Stimulated activated CD8-positive, alpha-beta memory T cell treated with anti-CD3 and anti-CD28 coated beads, Interleukin-4, amount 100 ng/mL, for 1 hour (primary cell): Measurements from ENCODE around the gene TSPAN9.

ENCODE experiments used
- DNase-seq, 2 donors: peaks; one replicate each; pipeline ENCODE4 v3.0.0-alpha.2; 2020; ENCODE audit warnings: low read depth in 2 of 2, low spot score in 1 of 2

The TSPAN9 gene

DNA sequence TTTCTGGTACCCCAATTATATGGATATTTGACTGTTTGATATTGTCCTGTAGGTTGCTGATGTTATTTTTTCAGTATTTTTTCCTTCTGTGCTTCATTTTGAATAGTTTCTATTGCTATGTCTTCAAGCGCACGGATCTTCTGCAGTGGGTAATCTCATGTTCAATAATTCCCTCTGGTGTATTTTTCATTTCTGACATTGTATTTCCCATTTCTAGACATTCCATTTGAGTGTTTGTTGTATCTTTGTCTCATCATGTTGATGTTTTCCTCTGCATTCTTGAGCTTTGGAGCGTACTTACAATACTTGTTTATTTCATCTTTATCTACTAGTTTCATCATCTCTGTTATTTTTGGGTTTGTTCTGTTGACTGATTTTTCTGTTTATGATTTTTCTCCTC lies 22.0 kb downstream of the TSPAN9 start:
- no peak for DNase-seq

DNA sequence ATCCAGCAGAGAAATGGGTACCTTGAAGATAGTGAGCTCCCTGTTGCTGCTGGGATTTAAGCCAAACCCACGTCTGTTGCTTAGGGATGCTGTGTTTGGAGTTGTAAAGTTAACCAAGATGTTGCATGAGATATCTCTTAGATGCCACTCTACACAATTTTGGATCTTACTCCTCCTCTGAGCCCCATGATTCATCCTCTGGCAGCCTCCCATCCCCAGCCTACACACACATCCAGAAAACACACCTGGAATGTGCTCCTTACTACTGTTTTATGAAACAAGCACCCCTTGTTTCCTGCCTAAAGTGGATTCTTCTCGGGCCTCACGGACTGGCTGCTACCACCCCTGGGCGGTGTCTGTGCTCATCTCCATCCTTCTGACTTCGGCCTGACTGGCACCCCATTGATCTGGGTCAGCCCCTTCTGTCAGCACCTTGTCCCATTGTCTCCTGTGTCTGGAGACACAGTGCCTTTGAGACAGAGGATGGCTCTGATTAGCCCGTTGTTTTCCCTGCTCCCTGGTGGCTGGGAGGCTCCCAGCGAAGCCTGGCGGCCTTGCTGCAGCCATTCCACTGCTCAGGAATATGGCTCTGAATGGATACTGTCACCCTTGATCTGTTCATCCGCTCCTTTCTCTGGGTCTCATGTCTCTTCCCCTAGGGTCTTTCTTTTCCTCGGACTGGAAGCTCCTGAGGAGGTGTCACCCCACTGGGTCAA lies 24.3 kb downstream of the TSPAN9 start:
- no peak for DNase-seq

DNA sequence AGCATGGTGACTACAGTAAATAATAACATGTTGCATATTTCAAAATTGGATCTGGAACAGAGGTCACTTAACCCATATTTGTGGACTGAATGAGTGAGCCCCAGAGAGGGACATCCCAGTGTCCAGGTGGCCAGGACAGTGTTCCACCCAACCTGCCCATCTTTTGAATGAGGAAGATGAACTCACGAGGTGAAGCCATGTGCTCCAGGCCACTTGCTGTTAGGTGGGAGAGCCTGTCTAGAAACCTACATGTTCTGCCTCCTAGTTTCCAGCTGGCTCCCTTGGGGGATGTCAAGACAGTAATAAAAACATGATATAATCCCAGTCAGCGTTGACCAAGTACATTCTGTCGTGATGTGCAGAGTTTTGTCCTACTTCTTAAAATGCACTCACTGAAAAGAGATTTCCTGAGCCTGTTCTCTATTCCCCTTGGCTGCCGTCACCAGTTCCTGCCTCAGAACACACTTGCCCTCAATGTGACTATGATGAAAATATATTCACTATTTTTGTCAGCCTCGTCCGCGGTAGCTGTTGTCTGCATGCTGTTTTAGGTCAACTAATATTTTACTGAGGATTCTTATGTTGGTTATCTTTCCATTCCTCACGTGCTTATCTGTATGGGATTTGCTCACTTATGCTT lies 25.7 kb downstream of the TSPAN9 start:
- no peak for DNase-seq

DNA sequence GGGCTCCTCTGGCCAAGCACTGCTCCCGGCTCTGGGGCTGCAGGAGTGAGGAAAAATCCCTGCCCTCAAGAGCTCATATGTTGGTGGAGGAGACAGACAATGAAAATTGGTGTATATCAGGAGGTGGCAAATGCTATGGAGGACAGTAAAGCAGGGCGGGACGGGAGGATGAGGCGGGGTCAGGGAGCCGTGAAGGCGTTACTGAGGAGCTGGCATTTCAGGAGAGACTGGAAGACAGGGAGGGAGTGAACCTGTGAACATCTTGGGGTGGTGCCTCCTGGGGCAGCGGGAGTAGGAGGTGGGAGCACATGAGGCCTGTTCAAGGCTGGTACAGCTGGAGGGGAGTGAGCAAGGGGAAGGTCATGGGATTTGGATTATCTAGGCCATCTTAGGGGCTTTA lies 26.6 kb downstream of the TSPAN9 start:
- DNase-seq: no peak

DNA sequence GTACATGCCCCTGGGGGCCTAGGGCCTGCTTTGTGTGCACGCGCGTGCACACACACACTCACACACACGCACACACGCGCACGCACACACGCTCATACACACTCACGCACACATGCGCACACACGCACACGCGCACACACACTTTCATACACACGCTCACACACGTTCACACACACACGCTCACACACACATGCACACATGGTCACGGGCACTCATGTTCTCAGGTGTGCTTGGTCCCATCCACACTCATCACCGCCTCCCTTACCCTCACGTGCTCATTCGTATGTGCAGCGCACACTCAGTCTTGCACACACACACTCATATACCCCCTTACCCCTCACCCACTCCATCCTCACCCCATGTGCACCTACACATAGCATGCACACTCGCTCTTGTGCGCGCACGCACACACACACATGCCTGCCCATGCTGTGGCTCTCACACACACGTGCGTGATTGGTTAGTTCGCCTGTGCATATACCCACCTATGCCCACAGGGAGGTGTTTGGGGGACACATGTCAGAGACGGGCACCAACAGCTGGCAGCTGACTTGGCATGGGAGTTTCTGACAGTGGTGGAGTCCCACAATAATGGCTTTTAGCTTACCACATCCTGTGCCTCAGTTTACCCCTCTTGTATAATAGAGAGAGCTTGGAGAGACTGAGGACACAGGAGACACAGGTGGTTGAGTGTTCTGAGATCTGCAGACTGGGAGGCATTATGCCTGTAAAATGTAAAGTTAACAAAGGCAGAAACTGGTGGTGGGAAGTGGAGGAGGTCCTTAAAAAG lies 28.7 kb downstream of the TSPAN9 start:
- DNase-seq: no peak

DNA sequence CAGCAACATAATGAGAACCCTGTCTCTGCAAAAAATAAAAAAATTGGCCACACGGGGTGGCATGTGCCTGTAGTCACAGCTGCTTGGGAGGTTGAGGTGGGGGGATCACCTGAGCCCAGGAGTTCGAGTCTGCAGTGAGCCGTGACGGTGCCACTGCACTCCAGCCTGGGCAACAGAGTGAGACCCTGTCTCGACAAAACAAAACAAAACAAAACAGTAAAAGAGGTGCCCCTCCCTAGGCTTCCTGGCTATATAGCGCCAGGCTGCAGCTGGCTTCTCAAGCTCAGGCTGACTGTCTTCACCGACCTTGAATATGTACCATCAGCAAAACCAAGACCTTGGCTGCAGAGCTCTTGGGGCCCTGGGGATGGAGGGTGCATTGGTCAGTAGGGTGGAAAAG lies 29.4 kb downstream of the TSPAN9 start:
- DNase-seq: no peak

DNA sequence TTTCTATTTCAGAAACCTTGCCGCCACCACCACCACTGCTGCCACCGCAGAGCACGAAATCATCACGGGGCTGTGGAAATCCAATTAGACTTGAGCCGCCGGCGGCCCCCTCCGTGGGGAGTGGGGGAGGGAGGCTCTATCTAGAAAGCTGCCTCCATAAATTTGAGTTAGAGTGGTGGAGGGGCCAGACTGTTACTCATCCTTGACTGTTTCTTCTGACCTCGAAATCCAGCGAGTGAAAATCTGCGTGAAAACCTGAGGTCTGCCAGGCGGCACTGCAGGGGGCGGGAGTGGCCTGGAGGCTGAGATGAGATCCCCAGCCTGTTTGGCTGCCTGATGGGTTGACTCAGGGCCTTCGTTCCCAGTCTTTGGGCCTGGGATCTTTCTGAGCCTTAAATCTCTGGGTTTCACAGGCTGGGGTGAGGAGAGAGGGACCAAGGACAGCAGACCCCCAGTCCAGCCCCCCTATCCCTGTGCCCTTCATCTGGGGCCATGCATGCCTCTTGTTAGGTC lies 29.9 kb downstream of the TSPAN9 start:
- DNase-seq: no peak

DNA sequence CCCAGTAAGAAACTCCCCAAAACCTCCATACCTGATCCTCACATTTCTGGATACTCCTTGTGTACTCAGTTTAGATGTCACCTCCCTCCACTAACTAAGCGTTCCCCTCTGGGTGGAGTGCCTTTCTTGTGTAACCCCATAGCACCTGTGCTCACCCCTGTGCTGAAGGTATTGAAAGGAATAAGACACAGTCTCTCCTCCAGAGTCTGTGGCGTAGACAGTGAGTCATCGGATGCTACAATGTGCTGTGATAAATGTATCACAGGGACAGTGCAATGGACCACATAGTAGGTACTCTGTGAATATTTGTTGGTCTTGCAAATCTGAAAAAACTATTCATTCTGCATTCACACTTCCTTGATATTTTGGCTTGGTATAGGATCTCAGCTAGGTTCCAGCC lies 30.8 kb downstream of the TSPAN9 start:
- DNase-seq: no peak

DNA sequence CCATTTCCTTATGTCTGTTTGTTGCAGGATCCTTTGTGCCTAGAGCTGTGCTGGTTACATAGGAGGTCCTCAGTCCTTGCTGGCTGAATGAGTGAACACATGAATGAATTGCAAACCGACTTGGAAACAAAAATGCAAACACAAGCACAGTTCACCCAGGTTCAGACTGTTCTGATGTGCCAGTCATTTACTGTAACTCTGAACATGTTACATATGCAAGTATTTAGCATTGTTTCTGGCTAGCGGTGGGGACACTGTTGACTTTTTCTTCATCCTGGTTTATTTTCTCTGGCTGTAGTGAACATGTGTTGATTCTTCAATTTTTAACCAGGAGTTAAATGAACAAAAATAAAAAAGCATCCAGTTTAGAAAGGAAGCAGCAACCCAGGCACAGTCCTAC lies 33.4 kb downstream of the TSPAN9 start:
- DNase-seq: no peak

DNA sequence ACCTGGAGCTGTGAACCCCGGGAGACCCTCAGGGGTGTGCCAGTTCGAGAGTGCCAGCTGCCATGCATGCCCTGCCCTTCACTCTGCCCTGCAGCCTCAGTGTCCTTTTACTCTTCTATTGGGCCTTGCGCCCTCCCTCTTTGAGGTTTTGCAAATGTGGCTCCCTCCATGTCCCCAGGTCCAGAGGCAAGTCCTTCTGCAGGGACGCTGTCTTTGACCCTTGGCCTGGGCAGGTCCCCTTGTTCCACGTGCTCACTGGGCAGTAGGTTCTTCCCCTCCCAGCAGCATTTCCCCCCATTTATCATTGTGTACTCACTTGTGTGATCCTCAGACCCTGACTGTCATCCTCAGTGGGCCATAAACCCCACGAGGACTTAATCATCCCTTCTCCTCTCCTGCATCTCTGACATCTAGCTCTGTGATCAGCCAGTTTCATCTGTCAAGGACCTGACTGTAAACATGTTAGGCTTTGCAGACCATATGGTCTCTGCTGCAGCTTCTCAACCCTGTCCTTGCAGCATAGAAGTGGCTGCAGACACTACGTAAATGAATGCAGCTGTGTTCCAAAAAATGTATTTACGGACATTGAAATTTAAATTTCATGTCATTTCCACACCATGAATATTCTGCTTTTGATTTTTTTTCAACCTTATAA lies 36.6 kb downstream of the TSPAN9 start:
- DNase-seq: no peak

DNA sequence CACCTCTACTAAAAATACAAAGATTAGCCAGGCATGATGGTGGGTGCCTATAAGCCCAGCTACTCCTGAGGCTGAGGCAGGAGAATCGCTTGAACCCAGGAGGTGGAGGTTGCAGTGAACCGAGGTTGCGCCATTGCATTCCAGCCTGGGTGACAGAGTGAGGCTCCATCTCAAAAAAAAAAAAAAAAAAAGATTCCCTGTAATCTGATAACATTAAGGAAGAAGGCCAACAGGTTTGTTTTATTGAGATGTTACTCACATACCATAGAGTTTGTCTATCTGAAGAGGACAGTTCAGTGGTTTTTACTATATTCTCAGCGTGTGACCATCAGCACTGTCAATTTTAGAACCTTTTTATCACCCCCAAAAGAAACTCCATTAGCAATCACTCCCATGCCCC lies 37.5 kb downstream of the TSPAN9 start:
- DNase-seq: no peak

DNA sequence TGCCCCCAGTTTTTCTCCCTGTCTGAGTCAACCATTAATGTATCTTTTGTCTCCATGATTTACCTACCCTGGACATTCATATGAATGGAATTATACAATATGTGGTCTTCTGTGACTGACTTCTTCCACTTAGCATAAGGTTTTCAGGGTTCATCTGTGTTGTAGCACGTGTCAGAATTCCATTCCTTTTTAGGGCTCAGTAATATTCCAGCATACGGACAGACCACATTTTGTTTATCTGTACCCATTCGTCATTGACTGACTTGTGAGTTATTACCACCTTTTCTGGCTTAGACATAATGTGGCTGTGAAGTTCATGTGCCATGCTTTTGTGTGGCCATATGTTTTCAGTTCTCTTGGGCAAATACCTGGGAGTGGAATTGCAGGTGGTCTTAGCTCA lies 37.9 kb downstream of the TSPAN9 start:
- no peak for DNase-seq

DNA sequence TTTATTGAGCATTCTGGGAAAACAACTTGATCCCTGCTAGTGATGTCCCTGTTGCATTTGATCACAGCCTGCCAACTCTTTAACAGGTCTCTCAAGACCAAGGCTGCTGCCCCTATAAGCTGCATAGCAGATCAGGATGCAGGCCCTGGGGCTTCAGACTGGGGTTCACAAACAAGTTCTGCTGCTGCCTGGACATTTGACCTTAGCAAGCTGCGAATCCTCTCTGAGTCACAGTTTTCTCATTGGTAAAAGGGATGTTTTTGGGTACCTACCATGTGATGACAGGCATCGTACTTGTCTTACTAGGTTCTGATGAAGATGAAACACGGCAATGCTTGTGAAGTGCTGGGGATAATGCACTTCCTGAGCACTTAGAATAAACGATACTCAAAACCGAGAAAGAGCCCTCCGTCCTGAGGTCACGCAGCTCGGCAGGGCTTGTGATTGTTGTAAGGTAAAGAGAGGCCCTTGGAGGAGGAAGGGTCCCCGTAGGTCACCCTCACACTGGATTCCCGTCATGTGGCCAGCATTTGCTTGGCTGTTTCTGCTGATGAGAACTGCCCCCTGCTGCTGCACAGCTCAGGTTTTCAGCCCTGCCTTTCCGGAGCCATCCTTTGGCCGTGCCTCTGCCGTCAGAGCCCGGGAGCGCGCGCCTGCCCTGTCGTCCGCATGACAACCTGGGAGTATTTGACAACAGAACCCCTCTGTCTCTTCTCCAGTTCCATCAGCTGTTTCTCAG lies 39.1 kb downstream of the TSPAN9 start:
- no peak for DNase-seq

DNA sequence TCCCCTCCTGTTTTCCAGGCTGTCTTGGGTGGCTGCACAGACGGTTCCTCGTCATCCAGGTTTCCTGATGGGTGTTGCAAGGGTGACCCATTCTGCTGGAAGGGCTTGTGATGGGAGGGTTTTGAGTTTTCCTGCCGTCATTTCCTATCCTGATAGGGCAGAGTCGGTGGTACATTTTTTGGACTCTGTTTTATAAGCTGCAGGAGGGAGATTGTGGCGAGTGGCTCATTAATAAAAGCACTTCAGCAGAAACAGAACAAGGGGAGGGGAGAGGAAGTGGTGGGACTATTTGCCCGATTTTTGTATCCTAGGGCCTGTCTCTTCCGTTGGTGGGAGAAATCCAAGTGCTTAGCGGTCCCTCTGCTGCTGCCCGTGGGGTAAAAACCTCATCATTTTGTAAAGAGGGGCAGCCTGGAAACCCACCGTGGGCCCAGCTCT lies 40.0 kb downstream of the TSPAN9 start:
- no peak for DNase-seq

DNA sequence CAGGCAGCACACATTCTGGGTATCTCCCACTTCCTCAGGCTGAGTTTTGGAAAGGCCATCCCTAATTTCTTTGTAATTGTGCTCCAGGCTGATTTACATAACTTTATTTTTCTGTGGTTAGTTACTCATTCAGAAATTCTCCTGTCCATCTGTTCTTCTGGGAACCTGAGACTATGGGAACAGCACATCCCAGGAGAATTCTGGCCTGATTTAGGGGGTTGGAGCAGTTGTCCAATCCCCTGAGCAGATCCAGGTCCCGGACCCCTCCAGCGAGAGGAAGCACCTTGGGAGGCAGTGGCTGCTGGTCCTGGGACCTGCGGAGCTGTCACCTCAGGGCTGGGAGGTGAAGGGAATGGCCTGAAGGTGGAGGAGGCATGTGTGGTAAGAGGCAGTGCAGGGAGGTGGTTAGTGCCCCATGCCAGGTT lies 40.4 kb downstream of the TSPAN9 start:
- no peak for DNase-seq

DNA sequence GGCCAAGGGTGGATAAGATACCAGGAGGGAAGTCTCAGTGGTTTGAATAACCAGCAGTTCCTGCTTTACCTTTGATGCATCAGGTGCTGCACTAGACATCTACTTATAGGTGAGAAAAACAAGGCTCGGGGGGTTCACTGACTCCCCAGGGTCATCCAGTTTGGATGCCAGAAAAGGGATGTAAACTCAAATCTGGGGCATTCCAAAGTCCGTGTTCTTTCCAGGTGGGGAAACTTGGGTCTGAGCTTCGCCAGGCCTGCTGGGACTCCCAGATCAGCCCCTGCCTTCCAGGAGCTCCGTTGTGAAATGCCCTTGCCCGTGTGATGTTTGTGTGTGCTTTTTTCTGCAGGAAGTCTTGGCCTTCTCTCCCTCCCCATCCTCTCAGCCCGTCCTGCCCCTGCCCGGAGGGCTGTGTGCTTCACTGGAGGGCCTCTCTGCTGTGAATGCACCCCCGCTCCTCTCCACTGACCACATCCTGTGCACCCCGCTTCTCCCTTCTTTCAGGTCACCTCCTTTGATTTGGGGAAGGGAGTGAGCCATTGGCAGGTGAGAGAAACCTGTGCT lies 42.1 kb downstream of the TSPAN9 start:
- DNase-seq: no peak

DNA sequence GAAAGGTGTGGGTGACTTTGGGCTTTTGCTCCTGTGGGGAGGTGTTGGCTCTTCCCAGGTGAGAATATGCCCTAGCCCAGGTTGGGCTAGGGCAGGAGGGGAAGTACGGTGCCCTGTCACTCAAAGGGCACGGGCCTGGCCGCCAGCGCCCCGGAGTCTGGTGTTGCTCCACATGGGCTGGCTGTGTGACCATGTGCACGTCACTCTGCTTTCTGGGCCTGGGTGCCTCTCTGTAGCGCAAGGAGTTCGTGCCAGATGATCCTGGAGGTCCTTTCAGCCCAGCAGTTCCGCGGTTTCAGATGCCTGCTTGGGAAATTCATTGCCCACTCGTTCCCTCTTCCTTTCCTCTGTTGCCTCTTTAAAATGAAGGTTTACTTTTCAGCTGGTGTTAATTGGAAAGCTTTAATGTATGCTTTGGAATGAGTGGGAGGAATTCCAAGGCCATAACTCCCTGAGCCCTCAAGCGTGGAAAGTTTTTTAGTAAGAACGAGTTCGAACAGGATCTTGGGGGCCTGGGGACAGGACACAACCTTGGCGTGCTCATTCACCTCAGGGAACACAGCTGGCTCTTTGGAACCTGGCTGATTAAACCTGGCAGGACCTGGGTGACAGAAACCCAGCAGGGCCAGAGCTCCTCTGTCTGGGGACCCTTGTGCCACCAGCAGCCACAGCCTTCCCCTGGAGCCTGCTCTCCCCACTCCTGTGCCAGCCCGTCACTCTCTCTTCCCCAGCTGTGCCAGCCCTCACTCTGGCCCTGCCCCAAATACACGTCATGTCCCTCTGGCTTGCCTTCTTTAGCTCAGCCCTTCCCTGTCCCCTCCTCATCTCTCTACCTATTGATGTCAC lies 42.8 kb downstream of the TSPAN9 start:
- no peak for DNase-seq

DNA sequence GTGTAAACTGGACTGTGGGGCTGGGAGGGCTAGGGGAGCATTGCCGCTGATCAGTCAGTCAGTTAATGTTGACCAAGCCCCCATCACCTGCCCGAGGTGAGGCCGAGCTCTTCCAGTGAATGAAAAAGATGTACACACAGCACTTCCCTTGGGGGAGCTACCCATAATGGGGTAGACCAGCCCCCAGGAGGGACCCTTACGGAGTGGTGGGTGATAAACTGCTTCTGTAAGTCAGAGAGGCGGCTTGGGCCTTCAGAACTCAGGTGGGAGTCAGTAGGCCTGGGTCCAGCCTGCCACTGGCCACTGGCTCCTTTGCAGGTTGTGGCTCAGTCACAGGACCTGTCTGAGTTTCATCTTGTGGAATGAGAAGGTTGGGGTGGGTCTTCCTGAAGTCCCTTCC lies 43.5 kb downstream of the TSPAN9 start:
- DNase-seq: no peak

DNA sequence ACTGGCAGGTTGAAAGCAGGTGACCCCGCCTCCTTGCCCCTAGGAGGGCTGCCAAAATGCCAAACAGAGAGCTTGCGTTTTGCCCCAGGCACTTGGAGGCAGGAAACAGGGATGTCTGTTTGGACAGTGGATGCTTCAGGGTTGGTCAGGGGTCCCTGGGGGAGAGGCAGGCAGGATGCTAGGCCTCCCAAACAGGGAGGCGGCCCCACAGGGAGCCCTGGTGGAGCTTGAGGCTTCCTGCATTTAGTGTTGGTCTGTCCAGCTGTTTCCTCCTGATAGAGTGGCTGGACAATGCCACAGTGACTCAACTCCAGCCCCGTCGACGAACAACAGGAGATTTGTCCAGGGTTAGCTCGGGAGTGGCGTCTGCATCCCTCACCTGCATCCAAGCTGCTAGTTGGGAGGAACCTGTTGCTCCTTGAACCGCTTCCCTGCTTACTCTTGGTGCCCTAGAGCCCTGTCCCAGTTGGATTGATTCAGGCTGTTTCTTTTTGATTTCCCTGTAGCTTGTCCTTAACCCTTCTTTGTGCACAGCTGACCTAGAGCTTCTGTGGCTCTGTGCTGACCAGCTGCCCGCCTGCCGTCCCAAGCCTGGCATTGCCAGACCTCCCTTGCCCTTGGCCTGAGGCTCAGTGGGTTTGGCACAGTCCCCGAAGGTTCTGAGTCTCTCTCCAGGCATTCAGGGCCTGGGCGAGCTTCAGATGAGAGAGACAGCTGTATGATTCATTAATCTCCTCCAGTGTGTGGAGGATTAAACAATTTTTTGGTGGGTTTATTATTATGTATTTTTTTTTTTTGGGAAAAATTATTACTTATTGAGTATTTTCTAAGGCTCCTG lies 45.9 kb downstream of the TSPAN9 start:
- DNase-seq: no peak
